GM18511 (cell line): ENCODE data around the gene SLC6A3.
"Not testable (repeated sequence)": the region's sequence is repeated elsewhere in the genome, so short reads cannot be mapped to it uniquely, and the experiment has no call there.

Source experiments
- ATAC-seq: cut with Tn5 transposase; IDR thresholded peaks from one replicate; pipeline ENCODE4 v1.9.1; 2021; ENCODE audit warnings: mild to moderate bottlenecking, moderate library complexity; ENCODE audit not compliant: unreplicated experiment

SLC6A3 gene

GRCh38 chr5:1422522-1422921, 22.7 kb downstream of the SLC6A3 start:
- ATAC-seq: not testable (repeated sequence)

DNA sequence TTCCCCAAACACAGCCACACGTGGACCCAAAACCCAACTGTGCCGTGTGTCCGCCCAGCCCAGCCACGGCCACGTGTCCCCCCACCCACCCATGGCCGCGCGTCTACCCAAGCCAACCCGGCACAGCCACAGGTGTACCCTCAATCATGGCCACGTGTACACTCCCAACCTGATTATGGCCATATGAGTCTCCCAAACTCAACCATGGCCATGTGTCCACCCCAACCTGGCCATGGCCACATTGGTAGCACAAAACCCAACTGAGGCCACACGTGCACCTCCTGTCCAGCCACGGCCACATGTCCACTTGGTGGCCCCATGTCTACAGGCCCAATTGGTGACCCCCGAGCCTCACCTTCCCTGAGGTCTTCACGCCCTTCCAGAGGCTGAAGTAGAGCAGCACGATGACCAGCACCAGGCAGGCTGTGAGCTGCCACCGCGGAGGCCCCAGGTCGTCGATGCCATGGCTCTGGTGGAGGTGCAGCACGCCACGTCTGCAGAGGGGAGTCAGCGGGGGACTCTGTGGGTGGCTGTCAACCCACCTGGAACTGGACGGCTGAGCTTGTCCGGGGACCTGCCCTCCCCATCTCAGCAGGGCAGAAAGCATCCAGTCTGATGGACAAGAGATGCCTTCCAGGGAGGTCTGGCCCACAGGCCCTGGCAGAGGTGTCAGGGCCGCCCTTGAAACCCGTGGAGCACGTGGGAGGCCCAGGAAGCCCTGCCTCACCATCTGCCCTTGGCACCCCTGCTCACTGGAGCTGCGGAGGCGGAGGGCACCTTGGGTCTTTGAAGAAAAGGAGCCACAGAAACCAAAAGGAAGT, 23.5 kb downstream of the SLC6A3 start:
- ATAC-seq: no peak

DNA sequence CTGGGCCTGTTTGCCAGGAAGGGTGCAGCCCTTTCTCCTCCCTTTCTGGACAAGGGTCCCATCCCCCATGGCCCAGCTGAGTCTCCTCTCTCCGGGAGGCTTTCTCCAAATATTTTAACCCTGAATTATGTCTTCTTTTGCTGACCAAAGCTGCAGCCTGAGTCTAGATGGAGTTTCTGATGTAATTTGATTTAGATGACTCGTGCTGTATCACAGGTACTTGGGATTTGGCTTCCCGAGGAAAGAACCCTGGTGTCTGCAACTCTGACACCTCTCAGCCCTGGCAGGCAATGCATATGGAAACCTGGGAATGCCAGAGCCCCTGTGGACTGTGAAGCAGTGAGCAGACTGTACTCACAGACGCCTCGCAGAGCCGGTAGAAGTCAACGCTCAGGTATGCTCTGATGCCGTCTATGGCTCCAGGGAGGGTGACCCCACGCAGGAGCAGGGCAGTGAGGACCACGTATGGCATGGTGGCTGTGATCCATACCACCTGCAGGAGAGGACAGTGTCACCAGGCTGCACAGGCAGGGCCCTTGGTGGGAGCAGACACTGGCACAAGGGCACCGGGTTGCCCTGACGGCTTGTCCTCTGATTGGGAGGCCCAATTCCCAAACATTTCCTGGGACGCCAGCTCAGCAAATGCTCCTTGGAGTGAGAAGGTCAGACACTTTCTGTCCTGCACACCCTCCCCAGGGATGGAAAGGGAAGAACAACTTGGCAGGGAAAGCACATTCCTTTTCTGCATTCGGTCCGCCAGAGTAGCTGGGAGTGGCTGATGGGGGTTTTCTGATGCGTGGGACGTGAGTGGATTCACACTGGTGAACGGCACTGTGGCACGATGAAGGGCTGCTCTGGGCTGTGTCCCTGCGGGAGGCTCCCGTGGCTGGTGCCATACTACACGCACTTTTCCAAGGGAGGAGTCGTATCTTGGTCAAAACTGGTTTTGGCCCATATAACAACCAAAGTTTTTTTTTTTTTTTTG, 24.7 kb downstream of the SLC6A3 start:
- ATAC-seq: no peak

DNA sequence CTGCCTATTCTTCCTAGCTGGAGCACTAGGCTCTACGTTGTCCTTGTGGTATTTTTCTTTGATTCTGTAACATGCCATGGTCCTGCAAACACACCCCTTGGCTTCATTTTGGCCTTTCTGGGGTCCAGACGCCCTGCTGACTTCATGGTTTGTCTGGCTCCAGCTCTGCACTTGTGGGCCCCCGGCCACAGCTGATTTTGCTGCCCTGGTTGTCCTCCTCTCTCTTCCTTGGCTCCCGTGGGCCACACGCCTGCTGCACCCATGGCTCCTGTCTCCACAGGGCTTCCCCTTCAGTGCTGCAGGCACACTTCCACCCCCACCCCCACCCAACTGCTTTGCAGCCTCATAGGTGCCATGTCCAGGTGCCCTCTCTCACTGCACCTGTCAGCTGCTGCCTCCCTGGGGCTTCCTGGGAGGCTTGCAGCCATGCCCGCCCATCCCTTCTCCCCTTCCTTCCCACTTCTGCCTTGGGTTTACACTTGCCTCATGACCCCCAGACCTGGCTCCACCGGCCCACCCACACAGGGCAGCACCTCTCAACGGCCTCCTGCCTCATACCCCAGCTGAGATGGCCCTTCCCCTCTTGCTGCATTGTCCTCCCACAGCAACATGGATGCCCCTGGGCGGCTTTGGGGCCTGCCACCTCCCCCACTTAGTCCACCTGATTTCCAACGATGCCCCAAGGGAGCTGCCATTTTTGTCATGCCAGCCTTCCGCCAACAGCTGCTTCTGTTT, 25.6 kb downstream of the SLC6A3 start:
- no peak for ATAC-seq

- no peak for ATAC-seq
These were observed 26.3 kb downstream of the SLC6A3 start for GRCh38 chr5:1418921-1419280.

GRCh38 chr5:1418238-1418920, 26.9 kb downstream of the SLC6A3 start:
- no peak for ATAC-seq

- no peak for ATAC-seq
These were observed 27.5 kb downstream of the SLC6A3 start for GRCh38 chr5:1417586-1418225.

- ATAC-seq: no peak
These were observed 28.3 kb downstream of the SLC6A3 start for GRCh38 chr5:1416856-1417469.

- no peak for ATAC-seq
These were observed 29.4 kb downstream of the SLC6A3 start for GRCh38 chr5:1415626-1416360.

GRCh38 chr5:1415059-1415425, 30.2 kb downstream of the SLC6A3 start:
- no peak for ATAC-seq

GRCh38 chr5:1414311-1415058, 30.8 kb downstream of the SLC6A3 start:
- no peak for ATAC-seq

DNA sequence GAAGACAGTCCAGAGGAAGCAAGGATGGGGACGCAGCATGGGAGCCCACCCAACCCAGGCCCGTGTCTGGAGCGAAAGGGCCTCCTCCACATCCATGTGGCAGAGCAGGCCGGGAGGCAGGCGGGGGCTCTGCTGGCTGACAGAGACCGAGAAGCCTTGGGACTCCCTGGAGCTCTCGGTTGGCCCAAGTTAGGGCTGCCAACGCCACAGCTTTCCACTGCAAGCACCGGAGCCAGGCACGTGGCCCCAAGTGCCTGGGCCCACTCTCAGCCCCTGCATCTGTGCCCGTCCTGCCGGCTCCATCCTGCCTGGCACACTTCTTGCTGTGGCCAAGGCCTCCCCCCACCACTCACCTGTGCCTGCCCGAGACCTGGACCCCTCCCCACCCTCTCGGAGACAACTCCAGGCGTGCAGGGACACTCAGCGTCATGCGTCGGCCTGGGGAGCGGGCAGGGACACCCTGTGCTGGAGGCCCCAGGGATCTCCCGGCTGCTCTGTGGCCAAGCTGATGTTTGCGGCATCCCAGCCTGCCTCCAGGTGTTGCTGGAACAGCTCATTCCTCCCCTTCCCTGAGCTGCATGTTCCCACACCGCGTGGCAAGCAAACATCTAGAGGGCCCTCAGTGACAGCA, 31.5 kb downstream of the SLC6A3 start:
- ATAC-seq: no peak

DNA sequence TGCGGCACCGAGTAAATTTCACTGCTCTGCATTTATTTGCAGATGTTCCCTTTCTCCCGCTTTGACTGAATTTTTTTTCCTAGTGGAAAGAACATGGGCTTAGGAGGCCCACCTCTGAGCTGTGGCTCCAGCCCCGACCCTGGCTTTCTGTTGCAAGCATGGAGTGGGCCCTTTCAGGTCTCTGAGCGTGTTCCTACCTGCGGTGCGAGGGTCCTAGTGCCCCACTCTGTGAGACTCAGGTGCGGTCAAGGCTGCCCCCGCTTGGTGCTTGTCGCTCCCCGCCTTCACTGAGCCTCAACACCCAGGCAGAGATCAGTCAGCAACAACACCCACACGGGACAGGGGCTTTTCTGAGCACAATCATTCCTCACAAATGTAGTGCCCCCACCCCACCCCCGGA, 32.0 kb downstream of the SLC6A3 start:
- no peak for ATAC-seq

DNA sequence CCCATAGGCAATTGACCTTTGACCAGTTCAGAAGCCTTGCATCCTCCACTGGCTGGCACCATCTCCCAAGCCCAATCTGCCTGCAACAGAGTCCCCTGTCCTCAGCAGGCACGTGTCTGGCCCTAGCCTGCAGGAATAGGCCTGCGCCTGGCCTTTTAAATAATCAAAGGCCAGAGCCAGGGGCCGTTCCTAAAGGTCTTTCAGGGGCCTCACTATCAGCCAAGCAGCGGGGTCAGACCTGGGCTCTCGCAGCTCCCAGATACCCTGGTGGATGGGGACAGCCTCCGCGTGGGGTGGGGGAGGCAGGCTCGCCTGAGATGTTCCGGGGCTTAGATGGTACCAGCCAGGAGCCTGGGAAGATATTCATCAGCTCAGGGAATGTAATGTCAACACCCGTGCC, 32.6 kb downstream of the SLC6A3 start:
- ATAC-seq: no peak

GRCh38 chr5:1412163-1412562, 33.1 kb downstream of the SLC6A3 start:
- no peak for ATAC-seq

DNA sequence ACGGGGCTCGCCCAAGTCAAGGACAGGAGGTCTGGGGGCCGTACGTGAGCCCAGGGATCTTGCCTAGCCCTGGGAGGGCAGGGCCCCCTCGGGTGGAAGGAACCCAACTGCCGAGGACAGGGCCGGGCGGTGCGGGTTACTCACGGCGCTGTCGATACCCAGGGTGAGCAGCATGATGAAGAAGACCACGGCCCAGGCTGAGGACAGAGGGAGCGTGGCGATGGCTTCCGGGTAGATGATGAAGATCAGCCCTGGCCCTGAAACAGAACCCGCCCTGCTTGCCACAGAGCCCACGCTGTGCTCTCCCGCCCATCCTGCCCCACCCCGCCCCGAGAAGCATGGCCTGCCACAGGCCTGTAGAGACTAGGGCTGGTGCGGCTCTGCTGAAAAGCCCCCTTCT, 34.1 kb downstream of the SLC6A3 start:
- ATAC-seq: no peak

DNA sequence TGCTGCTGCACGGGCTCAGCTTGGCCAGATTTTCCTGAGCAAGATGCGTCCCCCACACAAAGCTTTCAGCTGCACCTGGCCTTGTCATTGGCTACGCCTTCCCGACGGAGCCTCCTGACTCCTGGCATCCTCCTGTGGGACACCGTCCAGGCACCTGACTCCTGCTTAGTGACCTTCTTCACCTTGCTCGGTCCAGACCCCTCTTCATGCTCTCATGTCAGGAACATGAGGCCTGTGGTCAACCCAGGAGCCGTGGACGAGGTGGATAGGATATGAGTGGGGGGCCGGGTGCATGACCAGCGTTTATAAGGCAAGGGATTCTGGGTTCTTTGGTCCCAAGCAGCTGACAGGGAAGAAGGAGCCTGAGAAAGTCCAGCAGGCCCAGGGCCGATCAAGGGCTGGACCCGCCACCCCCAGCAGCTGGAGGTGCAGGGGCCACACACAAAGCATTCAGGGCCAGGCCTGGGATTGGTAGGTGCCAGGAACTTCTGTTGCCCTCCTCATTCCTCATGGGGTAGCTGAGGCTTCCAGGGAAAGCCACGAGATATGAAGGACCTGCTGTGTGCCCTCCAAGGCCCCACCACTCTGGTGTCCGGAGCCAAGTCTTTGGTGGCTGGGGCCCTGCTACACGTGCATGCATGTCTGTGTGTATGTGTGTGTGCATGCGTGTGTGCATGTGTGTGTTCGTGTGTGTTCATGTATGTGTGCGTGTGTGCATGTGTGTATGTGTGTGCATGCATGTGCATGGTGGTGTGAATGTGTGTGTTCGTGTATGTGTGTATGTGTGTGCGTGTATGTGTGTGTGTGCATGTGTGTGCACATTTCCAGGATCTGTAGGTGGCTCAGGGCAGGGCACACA, 34.9 kb downstream of the SLC6A3 start:
- ATAC-seq: no peak
